HG03280 (cell line): ENCODE results near the gene DEFB124.
"Not testable (repeated sequence)": the region's sequence is repeated elsewhere in the genome, so short reads cannot be mapped to it uniquely, and the experiment has no call there.

Experiments
- ATAC-seq: cut with Tn5 transposase; IDR thresholded peaks from one replicate; pipeline ENCODE4 v1.9.1; 2021; ENCODE audit warnings: mild to moderate bottlenecking, moderate library complexity; ENCODE audit not compliant: unreplicated experiment

DEFB124 gene

GRCh38 chr20:31489152-31489551, 14.2 kb upstream of the DEFB124 start:
- no peak for ATAC-seq

GRCh38 chr20:31488115-31488514, 13.2 kb upstream of the DEFB124 start:
- ATAC-seq = no peak

- ATAC-seq = no peak
Measured at GRCh38 chr20:31485450-31486339, 10.8 kb upstream of the DEFB124 start.

- no peak for ATAC-seq
Measured at GRCh38 chr20:31484001-31484400, 9.1 kb upstream of the DEFB124 start.

- no peak for ATAC-seq
Measured at GRCh38 chr20:31476643-31477215, 1.8 kb upstream of the DEFB124 start.

GRCh38 chr20:31476294-31476585, 1.3 kb upstream of the DEFB124 start:
- no peak for ATAC-seq

GRCh38 chr20:31475472-31476293, 756 bp upstream of the DEFB124 start:
- ATAC-seq = no peak

GRCh38 chr20:31474097-31474436, 860 bp downstream of the DEFB124 start:
- ATAC-seq = no peak

- no peak for ATAC-seq
Measured at GRCh38 chr20:31473331-31474096, 1.4 kb downstream of the DEFB124 start.

- no peak for ATAC-seq
Measured at GRCh38 chr20:31472395-31473330, 2.3 kb downstream of the DEFB124 start.

- not testable (repeated sequence) for ATAC-seq
Measured at GRCh38 chr20:31470946-31471345, 4.0 kb downstream of the DEFB124 start.

DNA sequence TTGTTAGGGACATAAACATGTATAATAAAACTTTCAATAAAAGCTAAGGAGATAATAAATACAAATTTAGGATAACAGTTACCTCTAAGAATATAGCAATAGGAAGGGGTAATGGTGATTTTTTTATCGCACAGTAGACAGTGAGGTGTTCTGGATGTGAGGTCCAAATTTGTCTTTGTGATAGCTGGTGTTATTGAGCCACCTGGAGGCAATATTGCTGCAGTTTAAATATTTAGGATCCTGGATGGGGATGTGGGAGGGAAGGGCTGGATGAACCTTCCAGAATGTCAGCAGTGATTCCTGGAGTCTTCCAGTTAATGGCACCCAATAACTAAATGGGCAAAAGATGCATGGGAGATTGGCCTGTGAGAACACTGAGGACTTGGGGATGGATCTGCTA, 20.6 kb downstream of the DEFB124 start:
- no peak for ATAC-seq

GRCh38 chr20:31452575-31452974, 22.4 kb downstream of the DEFB124 start:
- ATAC-seq = no peak

DNA sequence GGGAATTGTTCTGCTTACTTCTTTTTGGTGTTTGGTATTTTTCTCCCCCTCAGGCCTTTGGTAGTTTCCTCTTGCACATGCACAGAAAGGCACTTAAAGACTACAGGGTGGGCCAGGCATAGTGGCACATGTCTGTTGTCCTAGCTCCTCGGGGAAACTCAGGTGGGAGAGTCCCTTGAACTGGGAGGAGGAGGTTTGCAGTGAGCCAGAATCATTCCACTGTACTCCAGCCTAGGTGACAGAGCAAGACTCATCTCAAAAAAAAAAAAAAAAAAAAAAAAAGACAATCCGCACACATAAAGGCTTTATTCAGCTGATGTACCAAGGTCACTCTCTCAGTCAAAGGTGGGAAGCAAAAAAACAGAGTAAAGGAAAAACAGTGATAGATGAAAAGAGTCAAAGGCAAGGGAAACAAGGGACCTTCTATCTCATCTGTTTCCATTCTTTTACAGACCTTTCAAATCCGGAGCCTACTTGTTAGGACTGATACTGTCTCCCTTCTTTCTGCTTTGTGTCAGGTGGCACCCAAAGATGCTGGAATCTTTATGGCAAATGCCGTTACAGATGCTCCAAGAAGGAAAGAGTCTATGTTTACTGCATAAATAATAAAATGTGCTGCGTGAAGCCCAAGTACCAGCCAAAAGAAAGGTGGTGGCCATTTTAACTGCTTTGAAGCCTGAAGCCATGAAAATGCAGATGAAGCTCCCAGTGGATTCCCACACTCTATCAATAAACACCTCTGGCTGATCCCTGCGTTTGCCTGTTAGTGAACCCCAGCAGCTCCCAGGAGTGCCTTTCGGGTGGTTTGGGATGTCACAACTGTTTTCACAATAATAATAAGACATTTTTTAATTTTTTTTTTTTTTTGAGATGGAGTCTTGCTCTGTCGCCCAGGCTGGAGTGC, 25.2 kb downstream of the DEFB124 start:
- ATAC-seq = no peak

- no peak for ATAC-seq
Measured at GRCh38 chr20:31446084-31446819, 28.7 kb downstream of the DEFB124 start.

- no peak for ATAC-seq
Measured at GRCh38 chr20:31440012-31440659, 34.8 kb downstream of the DEFB124 start, which contains the start of gene DEFB123. TSS of gene DEFB123 (plus strand) at chr20:31440632. CDS start at chr20:31440699, 67 bp downstream.

DNA sequence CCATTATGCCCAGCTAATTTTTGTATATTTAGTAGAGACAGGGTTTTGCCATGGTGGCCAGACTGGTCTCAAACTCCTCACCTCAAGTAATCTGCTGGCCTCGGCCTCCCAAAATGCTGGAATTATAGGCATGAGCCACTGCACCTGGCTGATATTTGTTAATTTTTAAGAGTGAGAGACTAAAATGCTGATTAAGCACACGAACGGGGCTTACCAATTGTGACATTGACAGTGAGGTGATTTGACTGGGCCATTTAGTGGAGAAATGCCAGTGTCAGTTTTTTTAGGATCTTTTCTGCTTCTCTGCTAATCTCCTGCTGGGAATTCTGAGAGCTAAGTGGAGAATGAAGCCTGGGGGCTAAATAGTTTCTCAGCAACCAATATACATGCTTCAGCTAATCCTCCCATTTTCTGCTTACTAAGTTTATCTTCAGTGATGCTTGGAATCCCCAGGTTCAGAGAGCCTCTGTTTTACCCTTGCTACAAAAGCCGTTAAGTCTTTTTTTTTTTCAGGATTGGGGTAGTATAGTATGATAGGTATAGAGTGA, 44.3 kb downstream of the DEFB124 start:
- ATAC-seq = no peak
